Endothelial cell of umbilical vein (primary cell): ENCODE data around the gene PLAGL2. TPM values are rescaled to one million over a fixed set of nuclear protein-coding genes. Genes with fewer than 3 reads are reported as not detected.

Experiments used
- BruUV-seq: library from RNA; stranded (reverse); fragments of 400-500 nt; replicated peaks from 2 replicates; lab custom pipeline; 2021; lab: Mats Ljungman, UMichigan
- CTCF ChIA-PET: fragments of 300-600, 350-600 bp; sonication (Branson Sonifier 250); formaldehyde crosslinking; loops from one replicate; lab custom pipeline; 2021; ENCODE audit warnings: antibody characterized with exemption, inconsistent platforms; lab: Charles Lee
- POLR2A ChIA-PET: fragments of 300-600, 350-600 bp; sonication (Branson Sonifier 250); formaldehyde crosslinking; loops from one replicate; lab custom pipeline; 2021; ENCODE audit warnings: antibody characterized with exemption, inconsistent platforms; lab: Charles Lee
- DNase-seq: peaks from one replicate; pipeline ENCODE4 v3.0.0-alpha.2; 2011; ENCODE audit warnings: low read depth, low spot score
- FAIRE-seq: peaks from 2 replicates; lab custom pipeline; 2011; peaks lifted over from hg19 to GRCh38; lab: Jason Lieb, UNC
- H2AFZ ChIP-seq: 2 replicates; pipeline ENCODE4 v1.6.0; 2012; ENCODE audit warnings: low read depth, low read length, control low read depth, inconsistent platforms
- H3K27ac ChIP-seq: 2 replicates; pipeline ENCODE4 v1.5.1; 2011; ENCODE audit warnings: low read depth, mild to moderate bottlenecking, control low read depth, low read length, moderate library complexity; ENCODE audit not compliant: insufficient read depth
- H3K27me3 ChIP-seq, 2 experiments: 2 replicates each; pipeline versions ENCODE4 v1.6.0 to v1.6.1; 2011; ENCODE audit warnings: low read length in 2 of 2, mixed read lengths in 1 of 2; ENCODE audit not compliant: control insufficient read depth in 2 of 2, insufficient read depth in 2 of 2
- H3K36me3 ChIP-seq, 2 experiments: 2 replicates in 1 of 2; 3 replicates in 1 of 2; pipeline ENCODE4 v1.5.1; 2011; ENCODE audit warnings: low read length in 2 of 2, mild to moderate bottlenecking in 1 of 2, moderate library complexity in 1 of 2; ENCODE audit not compliant: control insufficient read depth in 2 of 2, insufficient read depth in 2 of 2; ENCODE audit errors: extremely low read depth in 1 of 2
- H3K4me1 ChIP-seq: 3 replicates; pipeline ENCODE4 v1.5.1; 2011; ENCODE audit warnings: mild to moderate bottlenecking, low read length; ENCODE audit not compliant: control insufficient read depth, insufficient read depth; ENCODE audit errors: extremely low read depth
- H3K4me2 ChIP-seq: 2 replicates; pipeline ENCODE4 v1.6.1; 2011; ENCODE audit warnings: low read length, control low read depth, mixed read lengths; ENCODE audit not compliant: insufficient read depth
- H3K4me3 ChIP-seq, 3 experiments: fragments of 200-600 bp in 1 of 3; sonication (generic), shearing (Covaris generic) in 1 of 3; replicated peaks in 1 of 3; 2 replicates each; pipeline ENCODE4 v1.5.1; 2011 to 2016; ENCODE audit warnings: control low read depth in 3 of 3, low read length in 3 of 3, mild to moderate bottlenecking in 2 of 3, inconsistent platforms in 1 of 3, low read depth in 1 of 3, moderate library complexity in 1 of 3; ENCODE audit not compliant: insufficient read depth in 1 of 3
- H3K79me2 ChIP-seq: 2 replicates; pipeline ENCODE4 v1.6.0; 2012; ENCODE audit warnings: low read length, inconsistent platforms; ENCODE audit not compliant: control insufficient read depth, insufficient read depth
- H3K9ac ChIP-seq: replicated peaks from 2 replicates; pipeline ENCODE3; 2011; ENCODE audit warnings: low read length, control low read depth; ENCODE audit not compliant: insufficient read depth; ENCODE audit errors: extremely low read depth
- H3K9me1 ChIP-seq: replicated peaks from 3 replicates; pipeline ENCODE4 v1.6.0; 2011; ENCODE audit warnings: mild to moderate bottlenecking, low read length; ENCODE audit not compliant: control insufficient read depth, insufficient read depth; ENCODE audit errors: extremely low read depth
- H3K9me3 ChIP-seq: replicated peaks from 2 replicates; pipeline ENCODE4 v1.5.1; 2012; ENCODE audit warnings: low read length, inconsistent platforms; ENCODE audit not compliant: control insufficient read depth, insufficient read depth
- H4K20me1 ChIP-seq: replicated peaks from 2 replicates; pipeline ENCODE3; 2011; ENCODE audit warnings: mild to moderate bottlenecking, low read length; ENCODE audit not compliant: control insufficient read depth, insufficient read depth; ENCODE audit errors: extremely low read depth
- CTCF ChIP-seq, 2 donors: IDR thresholded peaks; 1 replicate in 1 of 2; 2 replicates in 1 of 2; pipeline ENCODE4 v1.5.1; 2011; ENCODE audit warnings: low read length in 2 of 2, mild to moderate bottlenecking in 2 of 2, moderate library complexity in 2 of 2, control low read depth in 1 of 2, inconsistent platforms in 1 of 2, low read depth in 1 of 2; ENCODE audit not compliant: insufficient read depth in 1 of 2; ENCODE audit errors: extremely low read depth in 1 of 2
- EZH2 ChIP-seq: IDR thresholded peaks from 2 replicates; pipeline ENCODE4 v1.6.1; 2012; ENCODE audit warnings: borderline replicate concordance, low read depth, mild to moderate bottlenecking, moderate library complexity, low read length, inconsistent platforms; ENCODE audit not compliant: severe bottlenecking
- FOS ChIP-seq: IDR thresholded peaks from 2 replicates; pipeline ENCODE4 v1.6.1; 2011; ENCODE audit warnings: mild to moderate bottlenecking, low read length, moderate library complexity, borderline replicate concordance; ENCODE audit not compliant: insufficient read depth
- GATA2 ChIP-seq: IDR thresholded peaks from 2 replicates; pipeline ENCODE4 v1.7.0; 2011; ENCODE audit warnings: low read depth, mild to moderate bottlenecking, moderate library complexity, mixed read lengths, low read length; ENCODE audit not compliant: insufficient read length, insufficient read depth
- JUN ChIP-seq: IDR thresholded peaks from 2 replicates; pipeline ENCODE4 v1.6.1; 2011; ENCODE audit warnings: borderline replicate concordance, low read depth; ENCODE audit not compliant: insufficient read length, insufficient read depth
- MAX ChIP-seq: IDR thresholded peaks from 2 replicates; pipeline ENCODE4 v1.6.1; 2011; ENCODE audit not compliant: insufficient read depth, insufficient read length
- MYC ChIP-seq: IDR thresholded peaks from one replicate; pipeline ENCODE4 v1.6.1; 2011; ENCODE audit warnings: mild to moderate bottlenecking, low read depth, low read length
- POLR2A ChIP-seq: IDR thresholded peaks from 2 replicates; pipeline ENCODE4 v1.6.1; 2012; ENCODE audit warnings: low read depth, mild to moderate bottlenecking, control low read depth, low read length
- POLR2AphosphoS5 ChIP-seq: IDR thresholded peaks from 2 replicates; pipeline ENCODE4 v1.6.1; 2012; ENCODE audit warnings: low read depth, mild to moderate bottlenecking, control low read depth, low read length, moderate library complexity; ENCODE audit not compliant: insufficient read depth
- dilution Hi-C: fragments of 300-500 bp; cut with MboI; formaldehyde crosslinking; loops from one replicate; pipeline ENCODE4 v1.15.0; 2019; ENCODE audit warnings: low sequenced_read_pairs; ENCODE audit not compliant: extremely low pct_ligation_motif_present
- intact Hi-C: fragments of 100-400 bp; cut with micrococcal nuclease; formaldehyde crosslinking; loops from one replicate; pipeline ENCODE4 v1.10.0; 2022
- polyA plus RNA-seq, 4 experiments: library from polyadenylated mRNA; depleted of rRNA in 3 of 4; stranded (reverse) in 3 of 4; unstranded in 1 of 4; fragments of >200 nt; gene quantifications; 2 replicates each; pipeline versions ENCODE4 v1.2.1 to v1.2.3, GENCODE V29; 2011 to 2012; ENCODE audit warnings: missing spikeins in 1 of 4
- total RNA-seq: library from RNA; stranded (reverse); gene quantifications from 2 replicates; pipeline ENCODE4 v1.2.3, GENCODE V29; 2021

The PLAGL2 gene
- total and polyA plus RNA-seq, 2 donors (not counting 3 experiments of a cell fraction or from before 2014, with no cell fraction given): 8.2 to 15.2 TPM

DNA sequence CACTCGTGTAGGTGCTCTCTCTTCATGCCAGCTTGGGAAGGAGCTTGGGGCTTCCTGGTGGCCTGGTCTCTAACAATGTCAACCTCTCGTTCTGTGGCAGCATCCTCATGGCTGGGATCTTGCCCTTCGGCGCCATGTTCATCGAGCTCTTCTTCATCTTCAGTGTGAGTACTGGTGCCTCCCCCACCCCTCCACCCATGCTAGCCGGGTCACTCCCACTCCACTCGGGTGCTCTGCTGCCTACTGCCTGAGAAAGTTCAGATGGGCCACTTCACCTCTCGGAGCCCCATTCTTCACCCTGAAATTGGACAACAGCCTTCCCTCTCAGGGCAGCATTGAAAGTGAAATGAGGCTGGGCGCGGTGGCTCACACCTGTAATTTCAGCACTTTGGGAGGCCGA is 49.2 kb downstream of the PLAGL2 start:
- BruUV-seq: no TSS peak
- POLR2A ChIA-PET: no interaction called here

More for the DNA sequence above, 49.2 kb downstream of the PLAGL2 start:
- TF ChIP-seq POLR2AphosphoS5 (no peak), EZH2 (no peak), GATA2 (no peak), MYC (no peak), JUN (no peak), MAX (no peak), FOS (no peak), POLR2A (no peak), CTCF (IDR thresholded peaks at IDR 0.05; ENCODE audit: extremely low read depth in 1 of 2, insufficient read depth in 1 of 2, low read depth in 1 of 2, low read length in 2 of 2) (no peak)
- no peaks in the 10 kb centered on the region for H4K20me1 ChIP-seq
- no peak overlapping the region for H3K27ac ChIP-seq
- CTCF ChIA-PET: no interaction called here
- no peak overlapping the region for H2AFZ ChIP-seq
- H3K4me1 ChIP-seq: peaks cover 14% of the 10 kb centered on the region
- no peak overlapping the region for H3K9ac ChIP-seq
- H3K27me3 ChIP-seq: no peaks in the 10 kb centered on the region
- dilution Hi-C loops (no loop called here), intact Hi-C loops (loop anchor here (5.0 kb wide), 1 partner anchor 494 kb away; no protein-coding TSS in a partner anchor)
- no peaks in the 10 kb centered on the region for H3K9me3 ChIP-seq
- DNase-seq (no peak), FAIRE-seq (no peak)
- no peak overlapping the region for H3K4me3 ChIP-seq
- H3K4me2 ChIP-seq: no peak overlapping the region
- no peaks in the 10 kb centered on the region for H3K9me1 ChIP-seq
- peaks cover 7 to 34% of the 10 kb centered on the region in 2 experiments for H3K36me3 ChIP-seq
- no peaks in the 10 kb centered on the region for H3K79me2 ChIP-seq
